Ovary (tissue), 3 donors: ENCODE data around the gene C1QTNF4.

Experiments used
- CTCF ChIP-seq, 3 donors: fragments of 450-650 bp in 2 of 3; fragments of 200-600 bp in 1 of 3; IDR thresholded peaks; one replicate each; pipeline versions ENCODE4 v1.5.1 to v1.8.0; 2016 to 2022; ENCODE audit warnings: antibody characterized with exemption in 3 of 3, mild to moderate bottlenecking in 1 of 3
- EP300 ChIP-seq: sonication (generic); formaldehyde crosslinking; IDR thresholded peaks from one replicate; pipeline ENCODE4 v1.6.1; 2017; ENCODE audit warnings: antibody characterized with exemption
- donor health status: DM: no; HTN: no; CAD: no.

- TF ChIP-seq CTCF (IDR thresholded peaks at IDR 0.05) (no peak), EP300 (no peak)
These were observed 43.1 kb downstream of the C1QTNF4 start for GRCh38 chr11:47551086-47551485.
